Choroid plexus epithelial cell (primary cell): ENCODE data around the gene ZNF174.

Experiments
- DNase-seq: peaks from one replicate; pipeline ENCODE4 v3.0.0-alpha.2; 2010; ENCODE audit warnings: low read depth
- H3K4me3 ChIP-seq: 2 replicates; pipeline ENCODE4 v1.5.1; 2011; ENCODE audit warnings: low read depth, mild to moderate bottlenecking, control low read depth, low read length, moderate library complexity
- CTCF ChIP-seq: conservative IDR thresholded peaks from 2 replicates; pipeline ENCODE4 v1.5.1; 2011; ENCODE audit warnings: low read depth, mild to moderate bottlenecking, control low read depth, inconsistent platforms, low read length, moderate library complexity

The ZNF174 gene

GRCh38 chr16:3400779-3401688, at the start of gene ZNF174, which contains the start of gene ZSCAN32:
Gene ZNF174 (plus strand): TSS chr16:3401215. CDS start chr16:3402005, 790 bp downstream.
Gene ZSCAN32 (minus strand): TSS chr16:3401004. CDS start chr16:3397557, 3,447 bp downstream.
- peak; percentile 100 for DNase-seq
- no peak for TF ChIP-seq CTCF
- H3K4me3 ChIP-seq = peak within 1 kb of the TSS; percentile 90

- no peak within 1 kb of the TSS for H3K4me3 ChIP-seq
- TF ChIP-seq CTCF = no peak
- no peak for DNase-seq
Measured at GRCh38 chr16:3355589-3355988, 45.4 kb upstream of the ZNF174 start, which contains the start of gene OR2C1. Gene OR2C1 (plus strand): TSS chr16:3355889. CDS start chr16:3355941, 52 bp downstream.

- DNase-seq = no peak
- no peak for TF ChIP-seq CTCF
- H3K4me3 ChIP-seq = no peak overlapping the region
Measured at GRCh38 chr16:3356118-3356517, 44.9 kb upstream of the ZNF174 start.

- DNase-seq = no peak
- TF ChIP-seq CTCF = no peak
- no peak overlapping the region for H3K4me3 ChIP-seq
Measured at GRCh38 chr16:3358871-3359270, 42.1 kb upstream of the ZNF174 start.

- H3K4me3 ChIP-seq = no peak overlapping the region
- TF ChIP-seq CTCF = no peak
- DNase-seq = no peak
Measured at GRCh38 chr16:3362931-3363330, 38.1 kb upstream of the ZNF174 start.

- no peak for DNase-seq
- no peak for TF ChIP-seq CTCF
- no peak overlapping the region for H3K4me3 ChIP-seq
Measured at GRCh38 chr16:3363793-3364192, 37.2 kb upstream of the ZNF174 start.
